Thymus (tissue), 11 donors: ENCODE data around the gene SRRT. TPM values are rescaled to one million over a fixed set of nuclear protein-coding genes. Genes with fewer than 3 reads are reported as not detected.

Experiments used
- DNase-seq, 9 donors: peaks; one replicate each; pipeline ENCODE4 v3.0.0-alpha.2; 2013; ENCODE audit warnings: low spot score in 9 of 9, low read depth in 6 of 9, missing footprints in 1 of 9
- H3K27ac ChIP-seq, 2 donors: one replicate each; pipeline ENCODE4 v1.5.1; 2013; ENCODE audit warnings: control low read depth in 1 of 2, low read depth in 1 of 2, low read length in 1 of 2, mild to moderate bottlenecking in 1 of 2, moderate library complexity in 1 of 2
- H3K27me3 ChIP-seq, 2 donors: one replicate each; pipeline ENCODE4 v1.5.1; 2013; ENCODE audit warnings: low read length in 1 of 2; ENCODE audit not compliant: control insufficient read depth in 2 of 2, insufficient read depth in 1 of 2
- H3K36me3 ChIP-seq, 2 donors: one replicate each; pipeline ENCODE4 v1.5.1; 2013; ENCODE audit warnings: low read length in 1 of 2, mild to moderate bottlenecking in 1 of 2, moderate library complexity in 1 of 2; ENCODE audit not compliant: control insufficient read depth in 2 of 2, insufficient read depth in 2 of 2
- H3K4me1 ChIP-seq, 2 donors: one replicate each; pipeline ENCODE4 v1.5.1; 2013; ENCODE audit warnings: low read length in 2 of 2; ENCODE audit not compliant: control insufficient read depth in 2 of 2, insufficient read depth in 2 of 2
- H3K4me3 ChIP-seq, 2 donors: one replicate each; pipeline ENCODE4 v1.5.1; 2013; ENCODE audit warnings: low read length in 2 of 2, control low read depth in 1 of 2, mild to moderate bottlenecking in 1 of 2
- H3K9me3 ChIP-seq, 2 donors: one replicate each; pipeline ENCODE4 v1.5.1; 2013; ENCODE audit warnings: low read length in 1 of 2, mild to moderate bottlenecking in 1 of 2; ENCODE audit not compliant: control insufficient read depth in 2 of 2, insufficient read depth in 1 of 2
- WGBS: extraction: QIAGEN DNeasy Blood & Tissue Kit; methylation state at CpG from one replicate; pipeline ENCODE4 v1.1.7; 2013; 5-methylcytosine and 5-hydroxymethylcytosine counted together
- polyA plus RNA-seq: library from polyadenylated mRNA; stranded (reverse); fragments of 200-250 nt; gene quantifications from one replicate; pipeline ENCODE4 v1.2.3, GENCODE V29; 2013
- total RNA-seq: library from RNA; stranded (reverse); fragments of 120-200 nt; gene quantifications from one replicate; pipeline ENCODE4 v1.2.4, GENCODE V29; 2013
- donor health status: healthy.

Gene SRRT
- total and polyA plus RNA-seq, 2 donors, result 74.2 to 120 TPM

- no peak overlapping the region for H3K27ac ChIP-seq
- H3K36me3 ChIP-seq, result no peaks in the 10 kb centered on the region
- no peak overlapping the region for H3K4me3 ChIP-seq
- peaks cover 0 to 5% of the 10 kb centered on the region in 2 donors for H3K9me3 ChIP-seq
- H3K27me3 ChIP-seq, result peaks cover 41 to 49% of the 10 kb centered on the region in 2 donors
- no peak for DNase-seq
- peaks cover 0 to 20% of the 10 kb centered on the region in 2 donors for H3K4me1 ChIP-seq
- WGBS, result 97% methylated on average over 4 of the region's 4 CpGs
Measured at GRCh38 chr7:100830396-100830795, 44.5 kb upstream of the SRRT start.

- no peak for DNase-seq
Measured at GRCh38 chr7:100832281-100832633, 42.6 kb upstream of the SRRT start.

GRCh38 chr7:100835903-100836811, 38.7 kb upstream of the SRRT start:
- no peak for DNase-seq
- Histone ChIP-seq H3K27ac (peak overlapping the region; percentile 26 to 34), H3K4me3 (no peak overlapping the region), H3K27me3 (no peaks in the 10 kb centered on the region), H3K4me1 (peaks cover 8 to 18% of the 10 kb centered on the region in 2 donors), H3K9me3 (no peaks in the 10 kb centered on the region), H3K36me3 (no peaks in the 10 kb centered on the region)
- 67% methylated on average over 17 of the region's 17 CpGs for WGBS

More at GRCh38 chr7:100832281-100832633, 42.6 kb upstream of the SRRT start:
- no peak overlapping the region for H3K4me3 ChIP-seq
- 94% methylated on average over 5 of the region's 5 CpGs for WGBS
- H3K9me3 ChIP-seq, result peaks cover 0 to 5% of the 10 kb centered on the region in 2 donors
- H3K27me3 ChIP-seq, result peaks cover 23 to 31% of the 10 kb centered on the region in 2 donors
- H3K36me3 ChIP-seq, result no peaks in the 10 kb centered on the region
- peaks cover 6 to 26% of the 10 kb centered on the region in 2 donors for H3K4me1 ChIP-seq
- H3K27ac ChIP-seq, result no peak overlapping the region

GRCh38 chr7:100836812-100837098, 38.1 kb upstream of the SRRT start:
- no peak for DNase-seq
- H3K27ac ChIP-seq, result peak overlapping the region in 1 of 2 donors; percentile 10
- WGBS, result 78% methylated on average over 6 of the region's 6 CpGs
- H3K9me3 ChIP-seq, result no peaks in the 10 kb centered on the region
- H3K27me3 ChIP-seq, result no peaks in the 10 kb centered on the region
- H3K36me3 ChIP-seq, result no peaks in the 10 kb centered on the region
- peaks cover 8 to 18% of the 10 kb centered on the region in 2 donors for H3K4me1 ChIP-seq
- H3K4me3 ChIP-seq, result peak overlapping the region; percentile 47 to 50

- 12% methylated on average over 37 of the region's 37 CpGs for WGBS
- DNase-seq, result peak; percentile 46 to 89 (median 68)
Measured at GRCh38 chr7:100837099-100837836, 37.6 kb upstream of the SRRT start.

GRCh38 chr7:100839361-100839760, 35.5 kb upstream of the SRRT start:
- Histone ChIP-seq H3K9me3 (no peaks in the 10 kb centered on the region), H3K27me3 (no peaks in the 10 kb centered on the region), H3K4me3 (no peak overlapping the region), H3K4me1 (peaks cover 8 to 18% of the 10 kb centered on the region in 2 donors), H3K36me3 (no peaks in the 10 kb centered on the region), H3K27ac (no peak overlapping the region)
- no peak for DNase-seq
- WGBS, result 99% methylated on average over 18 of the region's 18 CpGs

More at GRCh38 chr7:100837099-100837836, 37.6 kb upstream of the SRRT start:
- H3K4me1 ChIP-seq, result peaks cover 8 to 18% of the 10 kb centered on the region in 2 donors
- H3K36me3 ChIP-seq, result no peaks in the 10 kb centered on the region
- H3K27ac ChIP-seq, result peak overlapping the region in 1 of 2 donors; percentile 55
- H3K27me3 ChIP-seq, result no peaks in the 10 kb centered on the region
- no peaks in the 10 kb centered on the region for H3K9me3 ChIP-seq
- peak overlapping the region; percentile 47 to 50 for H3K4me3 ChIP-seq

- Histone ChIP-seq H3K9me3 (no peaks in the 10 kb centered on the region), H3K4me3 (no peak overlapping the region), H3K4me1 (peaks cover 8 to 18% of the 10 kb centered on the region in 2 donors), H3K36me3 (no peaks in the 10 kb centered on the region), H3K27me3 (no peaks in the 10 kb centered on the region), H3K27ac (no peak overlapping the region)
- 97% methylated on average over 8 of the region's 8 CpGs for WGBS
- DNase-seq, result no peak
Measured at GRCh38 chr7:100840470-100841100, 34.3 kb upstream of the SRRT start.

- 98% methylated on average over 4 of the region's 4 CpGs for WGBS
Measured at GRCh38 chr7:100847360-100847759, 27.5 kb upstream of the SRRT start.

More at GRCh38 chr7:100847360-100847759, 27.5 kb upstream of the SRRT start:
- Histone ChIP-seq H3K36me3 (no peaks in the 10 kb centered on the region), H3K4me3 (no peak overlapping the region), H3K27ac (no peak overlapping the region), H3K4me1 (peaks cover 3 to 6% of the 10 kb centered on the region in 2 donors), H3K9me3 (no peaks in the 10 kb centered on the region), H3K27me3 (no peaks in the 10 kb centered on the region)
- no peak for DNase-seq
